KMS-11 (cell line): ENCODE results near the gene ATP5MC3.
A peak's percentile ranks its signal among the peaks of the same experiment; 100 is the strongest.

Experiments
- H2AFZ ChIP-seq: fragments of 200-600 bp; sonication (generic); 2 replicates; pipeline ENCODE4 v1.6.1; 2016; ENCODE audit warnings: antibody characterized with exemption, mixed run types, low read depth
- H3K27ac ChIP-seq: fragments of 200-600 bp; sonication (generic); 2 replicates; pipeline ENCODE4 v1.6.1; 2016; ENCODE audit warnings: mild to moderate bottlenecking, mixed run types
- H3K27me3 ChIP-seq: fragments of 200-600 bp; sonication (generic); 2 replicates; pipeline ENCODE4 v1.6.1; 2017; ENCODE audit warnings: mild to moderate bottlenecking, low read depth, mixed run types, moderate library complexity; ENCODE audit not compliant: insufficient read depth
- H3K36me3 ChIP-seq: fragments of 200-600 bp; sonication (generic); 2 replicates; pipeline ENCODE4 v1.6.1; 2017; ENCODE audit warnings: mild to moderate bottlenecking, mixed run types; ENCODE audit not compliant: insufficient read depth
- H3K4me1 ChIP-seq: fragments of 200-600 bp; sonication (generic); 2 replicates; pipeline ENCODE4 v1.6.1; 2016; ENCODE audit warnings: mild to moderate bottlenecking, low read depth, mixed run types; ENCODE audit not compliant: poor library complexity, severe bottlenecking
- H3K4me2 ChIP-seq: fragments of 200-600 bp; sonication (generic); 2 replicates; pipeline ENCODE4 v1.7.0; 2016; ENCODE audit warnings: mild to moderate bottlenecking, mixed run types
- H3K4me3 ChIP-seq: fragments of 200-600 bp; sonication (generic); IDR thresholded peaks from 2 replicates; pipeline ENCODE4 v1.6.1; 2017; ENCODE audit warnings: low read depth, low read length, mixed read lengths; ENCODE audit not compliant: insufficient read depth
- H3K79me2 ChIP-seq: fragments of 200-600 bp; sonication (generic); 2 replicates; pipeline ENCODE4 v1.6.1; 2016; ENCODE audit warnings: low read depth, mixed run types; ENCODE audit not compliant: insufficient read depth
- H3K9ac ChIP-seq: fragments of 200-600 bp; sonication (generic); 2 replicates; pipeline ENCODE4 v1.6.1; 2016; ENCODE audit warnings: mild to moderate bottlenecking, mixed run types
- H4K20me1 ChIP-seq: fragments of 200-600 bp; sonication (generic); 2 replicates; pipeline ENCODE4 v1.6.1; 2016; ENCODE audit warnings: mild to moderate bottlenecking, mixed run types; ENCODE audit not compliant: insufficient read depth
- TF ChIP-seq, protein P1 (sequence below): fragments of 200-600 bp; sonication (generic); conservative IDR thresholded peaks from 2 replicates; pipeline ENCODE4 v1.6.1; 2017; ENCODE audit warnings: low read depth, mild to moderate bottlenecking, antibody characterized with exemption, low read length, moderate library complexity, mixed read lengths

The ATP5MC3 gene

DNA sequence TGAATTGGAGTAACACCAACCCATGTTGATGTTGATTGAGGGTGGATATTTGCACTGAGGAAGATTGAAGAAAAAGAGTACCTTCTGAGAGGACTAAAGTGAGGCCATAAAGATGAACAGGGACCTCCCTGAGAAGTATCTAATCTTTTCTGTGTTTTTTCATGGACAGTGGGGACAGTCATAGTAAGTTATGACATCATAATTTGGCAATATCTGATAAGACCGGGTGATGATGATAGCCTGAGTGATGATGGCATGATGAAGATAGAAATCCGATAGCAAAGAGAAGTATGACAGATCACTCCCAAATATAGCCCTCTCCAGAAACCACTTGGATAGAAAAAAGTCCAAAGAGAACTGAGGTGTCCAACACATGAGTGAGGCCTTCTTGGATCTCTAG, 2.2 kb upstream of the ATP5MC3 start:
- Histone ChIP-seq H3K36me3 (peaks cover 14% of the 10 kb centered on the region; the same call in 1 of the 2 replicates), H4K20me1 (0 out of 2 replicates have a peak, but pooled peaks cover 9% of the 10 kb centered on the region), H3K27ac (no peak overlapping the region), H3K9ac (no peak overlapping the region), H3K4me2 (no peak overlapping the region), H3K4me1 (peaks cover 32% of the 10 kb centered on the region), H3K79me2 (peaks cover 29% of the 10 kb centered on the region), H3K27me3 (no peaks in the 10 kb centered on the region), H2AFZ (no peak overlapping the region), H3K4me3 (no peak overlapping the region)
- TF ChIP-seq, protein P1, sequence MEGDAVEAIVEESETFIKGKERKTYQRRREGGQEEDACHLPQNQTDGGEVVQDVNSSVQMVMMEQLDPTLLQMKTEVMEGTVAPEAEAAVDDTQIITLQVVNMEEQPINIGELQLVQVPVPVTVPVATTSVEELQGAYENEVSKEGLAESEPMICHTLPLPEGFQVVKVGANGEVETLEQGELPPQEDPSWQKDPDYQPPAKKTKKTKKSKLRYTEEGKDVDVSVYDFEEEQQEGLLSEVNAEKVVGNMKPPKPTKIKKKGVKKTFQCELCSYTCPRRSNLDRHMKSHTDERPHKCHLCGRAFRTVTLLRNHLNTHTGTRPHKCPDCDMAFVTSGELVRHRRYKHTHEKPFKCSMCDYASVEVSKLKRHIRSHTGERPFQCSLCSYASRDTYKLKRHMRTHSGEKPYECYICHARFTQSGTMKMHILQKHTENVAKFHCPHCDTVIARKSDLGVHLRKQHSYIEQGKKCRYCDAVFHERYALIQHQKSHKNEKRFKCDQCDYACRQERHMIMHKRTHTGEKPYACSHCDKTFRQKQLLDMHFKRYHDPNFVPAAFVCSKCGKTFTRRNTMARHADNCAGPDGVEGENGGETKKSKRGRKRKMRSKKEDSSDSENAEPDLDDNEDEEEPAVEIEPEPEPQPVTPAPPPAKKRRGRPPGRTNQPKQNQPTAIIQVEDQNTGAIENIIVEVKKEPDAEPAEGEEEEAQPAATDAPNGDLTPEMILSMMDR: no peak

DNA sequence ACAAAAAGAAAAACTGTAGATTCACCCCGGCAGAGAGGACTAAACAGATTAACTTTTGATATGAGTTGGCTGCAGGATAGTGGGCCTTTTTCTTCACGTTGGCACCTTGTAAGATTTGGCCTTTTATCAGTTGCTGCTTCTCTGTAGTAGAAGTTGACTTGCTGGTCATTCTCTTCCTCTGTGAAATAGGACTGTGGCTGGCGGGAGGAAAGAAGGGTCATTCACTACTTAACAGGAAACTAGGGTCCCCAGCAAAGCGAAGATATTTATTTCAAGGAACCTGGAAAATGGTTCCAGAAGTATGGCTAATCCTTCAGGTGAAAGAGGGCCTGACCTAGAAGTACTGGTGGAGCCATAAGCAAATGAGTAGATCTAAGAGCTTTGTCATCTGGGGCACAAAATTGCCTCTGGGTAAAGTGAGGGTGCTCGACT, 383 bp upstream of the ATP5MC3 start:
- peak overlapping the region; percentile 58 for H3K4me2 ChIP-seq
- H3K4me1 ChIP-seq: peaks cover 31% of the 10 kb centered on the region
- H3K9ac ChIP-seq: peak overlapping the region; percentile 75; the same call in 1 of the 2 replicates
- TF ChIP-seq, protein P1: no peak
- peak overlapping the region; percentile 64 for H3K27ac ChIP-seq
- peak overlapping the region; percentile 31 for H3K4me3 ChIP-seq
- H3K79me2 ChIP-seq: peaks cover 32% of the 10 kb centered on the region
- no peaks in the 10 kb centered on the region for H3K27me3 ChIP-seq
- H4K20me1 ChIP-seq: 0 out of 2 replicates have a peak, but pooled peaks cover 9% of the 10 kb centered on the region
- H3K36me3 ChIP-seq: peaks cover 25% of the 10 kb centered on the region; the same call in 1 of the 2 replicates
- peak overlapping the region; percentile 79 for H2AFZ ChIP-seq

DNA sequence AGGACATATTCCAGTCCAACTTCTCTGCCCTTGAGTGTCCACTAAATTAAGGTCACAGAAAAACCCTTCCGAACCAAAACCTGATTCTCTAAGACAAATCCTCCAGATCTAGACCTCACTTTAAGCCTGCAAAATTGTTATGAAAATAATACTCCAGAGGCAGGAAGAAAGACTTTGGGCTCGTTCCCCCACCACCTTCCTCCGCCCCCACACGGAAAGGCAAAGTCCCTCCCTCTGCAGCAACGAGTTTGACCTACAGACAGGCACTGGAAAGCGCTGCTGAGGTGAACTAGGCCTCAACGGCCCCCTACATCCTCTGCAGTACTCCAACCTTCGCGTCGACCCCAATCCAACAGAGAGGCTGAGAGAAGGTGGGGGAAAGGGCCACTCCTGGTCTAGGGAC, 808 bp downstream of the ATP5MC3 start:
- H3K4me2 ChIP-seq: peak overlapping the region; percentile 94
- peak overlapping the region; percentile 92 for H3K4me3 ChIP-seq
- H3K4me1 ChIP-seq: peaks cover 31% of the 10 kb centered on the region
- H3K36me3 ChIP-seq: peaks cover 25% of the 10 kb centered on the region; the same call in 1 of the 2 replicates
- H3K79me2 ChIP-seq: peaks cover 32% of the 10 kb centered on the region
- H3K27me3 ChIP-seq: no peaks in the 10 kb centered on the region
- H2AFZ ChIP-seq: peak overlapping the region; percentile 79; the same call in 1 of the 2 replicates
- H4K20me1 ChIP-seq: 0 out of 2 replicates have a peak, but pooled peaks cover 9% of the 10 kb centered on the region
- peak overlapping the region; percentile 75 for H3K9ac ChIP-seq
- TF ChIP-seq, protein P1: no peak
- peak overlapping the region; percentile 64 for H3K27ac ChIP-seq

DNA sequence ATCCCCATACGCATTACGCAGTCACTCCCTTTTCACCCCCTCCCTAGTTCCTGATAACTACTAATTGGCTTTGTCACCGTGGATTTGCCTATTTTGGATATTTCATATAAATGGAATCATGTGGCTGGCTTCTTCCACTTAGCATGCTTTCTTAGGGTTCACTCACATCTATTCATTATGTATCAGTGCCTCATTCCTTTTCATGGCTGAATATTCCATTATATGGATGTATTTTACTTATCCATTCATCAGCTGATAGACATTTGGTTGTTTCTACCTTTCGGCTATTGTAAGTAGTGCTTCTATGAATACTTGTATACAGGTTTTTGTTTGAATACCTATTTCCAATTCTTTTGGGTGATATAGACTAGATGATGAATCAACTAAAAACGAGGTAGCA, 4.9 kb downstream of the ATP5MC3 start:
- Histone ChIP-seq H3K79me2 (peaks cover 32% of the 10 kb centered on the region), H3K4me1 (peaks cover 26% of the 10 kb centered on the region), H2AFZ (no peak overlapping the region), H3K4me2 (no peak overlapping the region), H3K36me3 (peaks cover 25% of the 10 kb centered on the region; the same call in 1 of the 2 replicates), H3K9ac (no peak overlapping the region), H4K20me1 (0 out of 2 replicates have a peak, but pooled peaks cover 9% of the 10 kb centered on the region), H3K4me3 (no peak overlapping the region), H3K27ac (no peak overlapping the region), H3K27me3 (no peaks in the 10 kb centered on the region)
- TF ChIP-seq, protein P1: no peak
